GM21528 (cell line): Measurements from ENCODE around the gene ARSB.
"Not testable (repeated sequence)": the region's sequence is repeated elsewhere in the genome, so short reads cannot be mapped to it uniquely, and the experiment has no call there.

ENCODE experiments used
- ATAC-seq: cut with Tn5 transposase; IDR thresholded peaks from one replicate; pipeline ENCODE4 v1.9.1; 2021; ENCODE audit warnings: mild to moderate bottlenecking, moderate library complexity; ENCODE audit not compliant: unreplicated experiment, low FRiP score

The ARSB gene

GRCh38 chr5:78732721-78733120 lies 252.4 kb downstream of the ARSB start:
- ATAC-seq = not testable (repeated sequence)

- ATAC-seq = no peak
Observed at GRCh38 chr5:78731884-78732283, 253.2 kb downstream of the ARSB start.

GRCh38 chr5:78730300-78731094 lies 254.6 kb downstream of the ARSB start:
- no peak for ATAC-seq

GRCh38 chr5:78727786-78728761 lies 257.0 kb downstream of the ARSB start:
- ATAC-seq = peak; percentile 76
